HG02588 (cell line): ENCODE data around the gene ARHGAP9.
"Not testable (repeated sequence)": the region's sequence is repeated elsewhere in the genome, so short reads cannot be mapped to it uniquely, and the experiment has no call there.

Source experiments
- ATAC-seq: cut with Tn5 transposase; IDR thresholded peaks from one replicate; pipeline ENCODE4 v1.9.1; 2021; ENCODE audit warnings: mild to moderate bottlenecking, moderate library complexity; ENCODE audit not compliant: unreplicated experiment

The ARHGAP9 gene

DNA sequence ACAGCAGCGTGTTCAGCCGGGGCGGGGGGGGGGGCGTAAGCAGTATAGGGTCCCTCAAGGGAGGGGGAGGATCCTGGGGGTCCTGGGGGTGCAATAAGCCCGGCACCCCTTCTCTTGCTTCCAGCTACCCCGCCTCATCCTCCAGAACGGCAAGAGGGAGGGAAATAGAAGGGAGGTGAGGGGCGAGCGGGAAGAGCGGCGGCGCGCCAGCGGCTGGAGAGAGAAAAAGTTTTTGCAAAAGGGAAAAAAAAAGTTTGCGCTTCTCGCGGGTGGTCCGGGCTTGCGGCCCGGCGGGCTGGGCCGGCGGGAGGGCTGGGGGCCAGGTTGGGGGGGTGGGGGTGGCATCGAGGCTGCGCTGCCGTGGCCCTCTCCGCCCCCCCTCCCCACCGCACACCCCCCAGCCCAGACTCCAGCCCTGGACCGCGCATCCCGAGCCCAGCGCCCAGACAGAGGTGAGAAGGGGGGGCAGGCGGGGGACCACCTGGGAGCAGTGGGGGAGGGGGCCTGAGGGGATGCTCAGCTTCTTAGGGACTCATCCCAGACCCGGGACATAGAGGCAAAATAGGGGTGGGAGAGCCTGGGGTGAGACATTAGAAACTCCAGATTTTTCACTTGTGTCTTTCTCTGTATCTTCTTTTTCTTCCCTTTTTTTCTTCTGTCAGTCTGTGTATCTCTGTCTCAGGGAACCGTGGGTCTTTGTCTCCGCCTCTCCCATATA lies 19.8 kb downstream of the ARHGAP9 start, which contains the start of gene GLI1:
TSS of gene GLI1 (plus strand) at position 36 of the 718 bp plus-strand sequence. CDS start 3,907 bp downstream, outside the sequence.
- no peak for ATAC-seq

DNA sequence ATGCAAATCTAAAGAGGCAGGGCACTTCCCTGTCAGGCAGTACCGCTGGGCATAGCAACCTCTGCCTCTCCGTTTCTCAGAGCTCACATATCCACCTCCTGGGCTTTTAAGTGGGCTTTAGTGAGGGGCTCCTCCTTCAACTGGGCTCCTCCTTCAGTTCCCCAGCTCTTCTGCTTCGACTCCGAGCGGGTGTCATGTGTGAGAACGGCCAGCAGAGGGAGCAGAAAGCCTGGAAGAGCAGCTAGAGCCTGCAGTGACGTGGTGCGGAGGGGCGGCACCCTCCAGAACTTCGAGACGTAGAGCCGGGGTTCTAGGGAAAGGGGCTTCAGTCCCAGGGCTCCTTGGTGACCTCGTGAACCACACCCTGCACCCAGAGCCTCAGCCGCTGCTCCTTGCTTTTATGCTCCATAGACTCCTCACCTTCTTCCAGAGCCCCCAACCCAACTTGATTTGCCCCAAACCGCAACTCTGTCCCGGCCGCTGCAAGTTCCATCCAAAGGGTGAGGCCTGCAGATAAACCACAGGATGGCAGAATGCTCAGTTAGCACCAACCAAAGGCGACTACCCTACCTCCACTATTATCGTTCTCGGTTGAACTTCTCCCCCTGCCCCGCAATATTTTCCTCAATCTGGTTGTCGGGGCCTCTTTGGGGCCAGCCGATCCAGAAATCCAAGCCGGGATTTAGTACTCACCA lies 20.5 kb downstream of the ARHGAP9 start:
- ATAC-seq = peak; percentile 48

- no peak for ATAC-seq
Measured at GRCh38 chr12:57458665-57459054, 21.0 kb downstream of the ARHGAP9 start.

DNA sequence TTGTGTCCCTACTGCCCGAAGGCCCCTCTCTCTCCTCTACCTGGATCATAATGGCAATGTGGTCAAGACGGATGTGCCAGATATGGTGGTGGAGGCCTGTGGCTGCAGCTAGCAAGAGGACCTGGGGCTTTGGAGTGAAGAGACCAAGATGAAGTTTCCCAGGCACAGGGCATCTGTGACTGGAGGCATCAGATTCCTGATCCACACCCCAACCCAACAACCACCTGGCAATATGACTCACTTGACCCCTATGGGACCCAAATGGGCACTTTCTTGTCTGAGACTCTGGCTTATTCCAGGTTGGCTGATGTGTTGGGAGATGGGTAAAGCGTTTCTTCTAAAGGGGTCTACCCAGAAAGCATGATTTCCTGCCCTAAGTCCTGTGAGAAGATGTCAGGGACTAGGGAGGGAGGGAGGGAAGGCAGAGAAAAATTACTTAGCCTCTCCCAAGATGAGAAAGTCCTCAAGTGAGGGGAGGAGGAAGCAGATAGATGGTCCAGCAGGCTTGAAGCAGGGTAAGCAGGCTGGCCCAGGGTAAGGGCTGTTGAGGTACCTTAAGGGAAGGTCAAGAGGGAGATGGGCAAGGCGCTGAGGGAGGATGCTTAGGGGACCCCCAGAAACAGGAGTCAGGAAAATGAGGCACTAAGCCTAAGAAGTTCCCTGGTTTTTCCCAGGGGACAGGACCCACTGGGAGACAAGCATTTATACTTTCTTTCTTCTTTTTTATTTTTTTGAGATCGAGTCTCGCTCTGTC lies 22.8 kb downstream of the ARHGAP9 start:
- no peak for ATAC-seq

DNA sequence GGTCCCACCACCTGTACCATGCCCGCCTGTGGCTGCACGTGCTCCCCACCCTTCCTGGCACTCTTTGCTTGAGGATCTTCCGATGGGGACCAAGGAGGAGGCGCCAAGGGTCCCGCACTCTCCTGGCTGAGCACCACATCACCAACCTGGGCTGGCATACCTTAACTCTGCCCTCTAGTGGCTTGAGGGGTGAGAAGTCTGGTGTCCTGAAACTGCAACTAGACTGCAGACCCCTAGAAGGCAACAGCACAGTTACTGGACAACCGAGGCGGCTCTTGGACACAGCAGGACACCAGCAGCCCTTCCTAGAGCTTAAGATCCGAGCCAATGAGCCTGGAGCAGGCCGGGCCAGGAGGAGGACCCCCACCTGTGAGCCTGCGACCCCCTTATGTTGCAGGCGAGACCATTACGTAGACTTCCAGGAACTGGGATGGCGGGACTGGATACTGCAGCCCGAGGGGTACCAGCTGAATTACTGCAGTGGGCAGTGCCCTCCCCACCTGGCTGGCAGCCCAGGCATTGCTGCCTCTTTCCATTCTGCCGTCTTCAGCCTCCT lies 23.4 kb downstream of the ARHGAP9 start:
- ATAC-seq = peak; percentile 33

GRCh38 chr12:57455374-57456144 lies 24.1 kb downstream of the ARHGAP9 start:
- no peak for ATAC-seq

DNA sequence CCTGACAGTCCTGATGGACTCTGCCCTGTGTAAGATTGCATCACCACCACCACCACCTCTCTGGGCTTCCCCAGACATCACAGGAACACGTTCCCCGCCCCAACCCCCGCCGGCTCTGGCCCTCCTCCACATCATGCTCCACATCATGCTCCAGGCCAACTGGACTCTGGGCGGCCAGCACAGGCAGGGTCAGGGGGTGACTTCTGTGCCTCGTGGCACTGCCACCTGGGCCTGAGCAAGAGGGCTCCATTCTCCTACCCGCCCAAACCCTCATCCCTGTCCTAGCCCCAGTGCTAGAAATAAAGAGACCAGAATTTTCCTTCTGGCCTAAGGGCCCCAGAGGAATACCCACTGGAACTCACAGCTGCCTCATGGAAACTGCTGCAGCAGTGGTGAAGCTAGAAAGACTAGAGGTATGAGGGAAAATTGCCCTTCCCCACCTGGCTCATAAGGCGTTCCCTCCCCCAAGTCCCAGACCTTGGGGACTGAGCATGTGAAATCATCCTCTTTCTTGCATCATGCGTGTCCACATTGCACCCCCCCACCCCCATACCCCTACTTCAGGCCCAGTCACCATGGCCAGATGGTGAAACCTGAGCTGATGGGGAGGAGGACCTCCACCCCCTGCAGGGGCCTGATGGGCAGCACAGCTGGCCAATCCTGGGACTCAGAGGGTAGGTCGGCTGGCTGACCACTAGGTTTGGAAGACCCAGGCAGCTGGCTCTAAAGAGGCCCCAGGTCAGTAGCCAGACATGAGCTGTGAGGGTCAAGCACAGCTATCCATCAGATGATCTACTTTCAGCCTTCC lies 24.9 kb downstream of the ARHGAP9 start, which contains the start of gene INHBE:
TSS of gene INHBE (plus strand) at position 742 of the 808 bp plus-strand sequence. CDS start 230 bp downstream, outside the sequence.
- ATAC-seq = no peak

DNA sequence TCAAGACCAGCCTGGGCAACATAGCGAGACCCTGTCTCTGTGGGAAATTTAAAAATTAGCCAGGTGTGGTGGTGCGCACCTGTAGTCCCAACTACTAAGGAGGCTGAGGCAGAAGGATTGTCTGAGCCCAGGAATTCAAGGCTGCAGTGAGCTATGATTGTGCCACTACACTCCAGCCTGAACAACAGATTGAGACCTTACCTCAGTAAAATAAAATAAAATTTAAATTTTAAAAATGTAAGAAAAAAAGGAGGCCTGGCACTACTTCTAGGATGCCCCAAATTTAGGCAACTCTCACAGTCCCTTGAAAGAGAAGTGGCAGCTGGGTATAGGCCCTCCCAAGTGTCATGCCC lies 25.5 kb downstream of the ARHGAP9 start:
- no peak for ATAC-seq

DNA sequence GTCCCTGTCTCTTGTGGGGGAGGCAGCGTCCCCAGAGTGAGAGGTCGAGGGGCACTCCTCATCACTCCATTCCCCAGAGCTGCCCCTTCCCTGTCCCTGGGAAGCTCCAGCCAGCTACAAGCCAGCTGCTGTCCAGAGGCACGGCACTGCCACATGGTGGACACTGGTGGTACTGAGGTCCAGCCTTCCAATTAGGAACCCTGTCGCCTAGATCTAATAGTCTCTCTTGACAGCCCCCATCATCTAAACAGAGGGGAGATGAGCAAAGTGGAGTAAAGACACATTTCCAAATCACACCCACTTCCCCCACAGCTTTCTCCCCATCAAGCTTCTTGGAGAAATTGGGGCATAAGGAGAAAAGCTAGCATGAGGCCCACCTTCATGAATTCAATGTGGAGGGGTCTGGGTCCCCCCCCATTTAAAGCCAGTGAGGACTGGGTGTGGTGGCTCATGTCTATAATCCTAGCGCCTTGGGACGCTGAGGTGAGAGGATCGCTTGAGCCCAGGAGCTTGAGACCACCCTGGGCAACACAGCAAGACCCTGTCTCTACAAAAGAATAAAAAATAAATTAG lies 26.6 kb downstream of the ARHGAP9 start:
- no peak for ATAC-seq

GRCh38 chr12:57452181-57452936 lies 27.3 kb downstream of the ARHGAP9 start:
- ATAC-seq = no peak

- no peak for ATAC-seq
Measured at GRCh38 chr12:57451233-57451778, 28.4 kb downstream of the ARHGAP9 start.

DNA sequence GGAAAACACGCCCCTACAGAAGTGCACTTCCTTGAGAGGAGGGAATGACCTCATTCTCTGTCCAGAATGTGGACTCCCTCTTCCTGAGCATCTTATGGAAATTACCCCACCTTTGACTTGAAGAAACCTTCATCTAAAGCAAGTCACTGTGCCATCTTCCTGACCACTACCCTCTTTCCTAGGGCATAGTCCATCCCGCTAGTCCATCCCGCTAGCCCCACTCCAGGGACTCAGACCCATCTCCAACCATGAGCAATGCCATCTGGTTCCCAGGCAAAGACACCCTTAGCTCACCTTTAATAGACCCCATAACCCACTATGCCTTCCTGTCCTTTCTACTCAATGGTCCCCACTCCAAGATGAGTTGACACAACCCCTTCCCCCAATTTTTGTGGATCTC lies 29.6 kb downstream of the ARHGAP9 start:
- ATAC-seq = no peak

DNA sequence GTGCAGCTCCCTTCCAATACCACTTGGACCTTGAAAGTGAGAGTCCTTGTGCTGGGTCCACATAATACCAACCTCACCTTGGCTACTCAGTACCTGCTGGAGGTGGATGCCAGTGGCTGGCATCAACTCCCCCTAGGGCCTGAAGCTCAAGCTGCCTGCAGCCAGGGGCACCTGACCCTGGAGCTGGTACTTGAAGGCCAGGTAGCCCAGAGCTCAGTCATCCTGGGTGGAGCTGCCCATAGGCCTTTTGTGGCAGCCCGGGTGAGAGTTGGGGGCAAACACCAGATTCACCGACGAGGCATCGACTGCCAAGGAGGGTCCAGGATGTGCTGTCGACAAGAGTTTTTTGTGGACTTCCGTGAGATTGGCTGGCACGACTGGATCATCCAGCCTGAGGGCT lies 30.3 kb downstream of the ARHGAP9 start:
- ATAC-seq = no peak

- no peak for ATAC-seq
Measured at GRCh38 chr12:57448669-57449068, 31.0 kb downstream of the ARHGAP9 start.

GRCh38 chr12:57446292-57446960 lies 33.2 kb downstream of the ARHGAP9 start:
- ATAC-seq = no peak

- no peak for ATAC-seq
Measured at GRCh38 chr12:57444744-57445143, 34.9 kb downstream of the ARHGAP9 start.

DNA sequence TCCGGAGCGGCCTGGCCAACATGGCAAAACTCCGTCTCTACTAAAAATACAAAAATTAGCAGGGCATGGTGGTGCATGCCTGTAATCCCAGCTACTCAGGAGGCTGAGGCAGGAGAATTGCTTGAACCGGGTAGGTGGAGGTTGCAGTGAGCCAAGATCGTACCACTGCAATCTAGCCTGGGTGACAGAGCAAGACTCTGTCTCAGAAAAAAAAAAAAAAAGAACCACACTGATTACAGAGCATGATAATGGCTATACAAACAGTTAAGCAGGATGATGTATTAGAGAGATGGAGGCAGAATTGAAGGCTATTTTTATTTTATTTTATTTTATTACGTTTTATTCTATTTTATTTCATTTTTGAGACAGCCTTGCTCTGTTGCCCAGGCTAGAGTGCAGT lies 35.3 kb downstream of the ARHGAP9 start:
- ATAC-seq = not testable (repeated sequence)
